Measurements from ENCODE around the gene DPP6. TPM values are rescaled to one million over a fixed set of nuclear protein-coding genes. Genes with fewer than 3 reads are reported as not detected.

DPP6 gene
- total and polyA plus RNA-seq, 2 of the 8 experiments (the other 6 are each of a cell fraction or from before 2014, with no cell fraction given), result 4.7 to 6.8 TPM

DNA sequence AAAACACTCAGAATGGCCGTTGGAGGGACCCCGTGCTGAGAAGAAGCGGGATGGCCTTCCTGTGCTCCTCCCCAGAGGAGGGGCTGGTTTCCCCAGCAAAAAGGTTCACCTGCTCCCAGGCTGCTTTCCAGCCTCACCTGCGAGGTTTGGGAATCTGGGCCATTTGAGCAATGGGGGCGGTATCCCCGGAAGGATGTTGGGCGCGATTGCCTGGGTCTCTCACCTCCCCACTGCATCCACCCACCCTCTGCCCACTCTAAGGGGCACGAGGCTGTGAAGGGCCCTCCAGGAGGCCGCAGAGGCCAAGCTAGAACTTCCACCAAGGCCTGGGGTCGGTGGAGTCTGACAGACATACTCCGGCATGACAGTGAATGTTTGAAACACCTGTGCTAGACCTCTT, 803.2 kb downstream of the DPP6 start (continued):
- TF ChIP-seq KDM5A (IDR thresholded peaks at IDR 0.05; ENCODE audit: low read length), result no peak
- no peak for TF ChIP-seq SIRT6 (IDR thresholded peaks at IDR 0.05; ENCODE audit: low read length)
- TF ChIP-seq JUND (IDR thresholded peaks at IDR 0.05; ENCODE audit: low read length), result no peak
- TF ChIP-seq CBX8 (IDR thresholded peaks at IDR 0.05; ENCODE audit: borderline replicate concordance, low read depth, low read length), result no peak
- TF ChIP-seq RNF2 (IDR thresholded peaks at IDR 0.05; ENCODE audit: borderline replicate concordance, low read depth, low read length, missing control alignments, poor library complexity, severe bottlenecking), result no peak
- TF ChIP-seq TBP (IDR thresholded peaks at IDR 0.05; ENCODE audit: low read depth, low read length), result no peak
- TF ChIP-seq HDAC2 (IDR thresholded peaks at IDR 0.05; ENCODE audit: borderline replicate concordance in 1 of 2, low read depth in 2 of 2, low read length in 2 of 2), result no peak
- TF ChIP-seq NRF1 (IDR thresholded peaks at IDR 0.05; ENCODE audit: low read depth, low read length), result no peak
- TF ChIP-seq, protein P1, sequence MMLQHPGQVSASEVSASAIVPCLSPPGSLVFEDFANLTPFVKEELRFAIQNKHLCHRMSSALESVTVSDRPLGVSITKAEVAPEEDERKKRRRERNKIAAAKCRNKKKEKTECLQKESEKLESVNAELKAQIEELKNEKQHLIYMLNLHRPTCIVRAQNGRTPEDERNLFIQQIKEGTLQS (IDR thresholded peaks at IDR 0.05; ENCODE audit: insufficient read depth, low read depth, low read length), result no peak
- no peak for TF ChIP-seq E2F6 (IDR thresholded peaks at IDR 0.05)
